A549 (cell line): Measurements from ENCODE around the gene PLCH1. TPM values are rescaled to one million over a fixed set of nuclear protein-coding genes. Genes with fewer than 3 reads are reported as not detected.

ENCODE experiments used
- ATAC-seq, 2 experiments: fragments of 200-7000 bp in 1 of 2; fragments of >200 bp in 1 of 2; cut with Nextera tagmentation in 1 of 2; cut with Tn5 transposase in 1 of 2; 3 replicates each; pipeline versions ENCODE4 v1.8.0 to v1.9.1; 2018 to 2020; ENCODE audit warnings: mild to moderate bottlenecking in 1 of 2, moderate library complexity in 1 of 2
- CTCF ChIA-PET: fragments of 300-600 bp; sonication (Branson Sonifier 250); formaldehyde crosslinking; extraction: SDS; loops from one replicate; lab custom pipeline; 2021; ENCODE audit warnings: antibody characterized with exemption, inconsistent platforms; lab: Yijun Ruan, JAX
- POLR2A ChIA-PET: fragments of 350-600 bp; formaldehyde crosslinking; extraction: SDS; loops from one replicate; lab custom pipeline; 2021; ENCODE audit warnings: antibody characterized with exemption, inconsistent platforms; lab: Yijun Ruan, JAX
- DNase-seq, 2 experiments: peaks; one replicate each; pipeline versions ENCODE4 v3.0.0 to v3.0.0-alpha.2; 2011 to 2016; ENCODE audit warnings: low read depth in 1 of 2, low spot score in 1 of 2
- FAIRE-seq: peaks from 2 replicates; lab custom pipeline; 2011; peaks lifted over from hg19 to GRCh38; lab: Jason Lieb, UNC
- H3K27ac ChIP-seq, 2 experiments: fragments of >200 bp; sonication (Bioruptor Twin); formaldehyde crosslinking; 3 replicates each; pipeline ENCODE4 v1.5.1; 2016 to 2017
- H3K4me1 ChIP-seq: fragments of >200 bp; sonication (Bioruptor Twin); formaldehyde crosslinking; 3 replicates; pipeline ENCODE4 v1.6.1; 2016
- H3K4me2 ChIP-seq: fragments of >200 bp; sonication (Bioruptor Twin); formaldehyde crosslinking; 3 replicates; pipeline ENCODE4 v1.6.1; 2016
- H3K4me3 ChIP-seq: fragments of >200 bp; sonication (Bioruptor Twin); formaldehyde crosslinking; 3 replicates; pipeline ENCODE4 v1.5.1; 2016
- H3K9me3 ChIP-seq: fragments of >200 bp; sonication (Bioruptor Twin); formaldehyde crosslinking; 3 replicates; pipeline ENCODE4 v1.6.1; 2016
- ATOH8 ChIP-seq: fragments of 250-450 bp; sonication (Bioruptor Pico); IDR thresholded peaks from 2 replicates; pipeline ENCODE4 v1.5.0; 2020; ENCODE audit warnings: low read depth, mild to moderate bottlenecking, moderate library complexity
- BCL3 ChIP-seq: fragments of >200 bp; sonication (Bioruptor Twin); formaldehyde crosslinking; IDR thresholded peaks from 3 replicates; pipeline ENCODE4 v1.6.1; 2016
- CEBPB ChIP-seq, 2 experiments: fragments of >200 bp in 1 of 2; sonication (Bioruptor Twin) in 1 of 2; formaldehyde crosslinking in 1 of 2; IDR thresholded peaks; 2 replicates each; pipeline ENCODE4 v1.6.1; 2012 to 2016
- CTCF ChIP-seq: fragments of >200 bp; sonication (Bioruptor Twin); formaldehyde crosslinking; IDR thresholded peaks from 3 replicates; pipeline ENCODE4 v1.5.1; 2016
- ESRRA ChIP-seq: fragments of 150-350 bp; IDR thresholded peaks from 2 replicates; pipeline ENCODE4 v1.6.1; 2014; ENCODE audit warnings: mild to moderate bottlenecking, low read length, borderline replicate concordance
- FOSB ChIP-seq: fragments of 250-450 bp; sonication (Bioruptor Pico); IDR thresholded peaks from 2 replicates; pipeline ENCODE4 v1.5.0; 2020; ENCODE audit warnings: mild to moderate bottlenecking, moderate library complexity
- HDAC2 ChIP-seq: fragments of 200-600 bp; sonication (generic); IDR thresholded peaks from 2 replicates; pipeline ENCODE4 v1.6.1; 2016
- HMGXB4 ChIP-seq: fragments of 250-450 bp; sonication (Bioruptor Pico); IDR thresholded peaks from 2 replicates; pipeline ENCODE4 v1.5.0; 2021; ENCODE audit warnings: mild to moderate bottlenecking, moderate library complexity, borderline replicate concordance
- HOXA7 ChIP-seq: fragments of 250-450 bp; sonication (Bioruptor Pico); IDR thresholded peaks from 2 replicates; pipeline ENCODE4 v1.5.0; 2020; ENCODE audit warnings: mild to moderate bottlenecking, moderate library complexity
- HOXB5 ChIP-seq: fragments of 250-450 bp; sonication (Bioruptor Pico); IDR thresholded peaks from 2 replicates; pipeline ENCODE4 v1.5.0; 2020; ENCODE audit warnings: mild to moderate bottlenecking, moderate library complexity
- PBX3 ChIP-seq: IDR thresholded peaks from 2 replicates; pipeline ENCODE4 v1.6.1; 2012
- POLR2AphosphoS2 ChIP-seq: conservative IDR thresholded peaks from 2 replicates; pipeline ENCODE4 v1.6.1; 2012; ENCODE audit warnings: low read length, improper control_type of control experiment, inconsistent platforms
- RAD21 ChIP-seq, 2 experiments: fragments of >200 bp in 1 of 2; sonication (Bioruptor Twin) in 1 of 2; formaldehyde crosslinking in 1 of 2; IDR thresholded peaks in 1 of 2; conservative IDR thresholded peaks in 1 of 2; 2 replicates in 1 of 2; 3 replicates in 1 of 2; pipeline ENCODE4 v1.6.1; 2012 to 2018; ENCODE audit warnings: inconsistent platforms in 1 of 2
- RCOR1 ChIP-seq: fragments of 150-350 bp; IDR thresholded peaks from 2 replicates; pipeline ENCODE4 v1.6.1; 2014; ENCODE audit warnings: antibody characterized with exemption, low read length, low read depth
- REST ChIP-seq: fragments of 200-600 bp; sonication (generic); IDR thresholded peaks from 2 replicates; pipeline ENCODE4 v1.6.1; 2016; ENCODE audit warnings: antibody characterized with exemption, mild to moderate bottlenecking, moderate library complexity
- RFX5 ChIP-seq: fragments of 450-650 bp; IDR thresholded peaks from 2 replicates; pipeline ENCODE4 v1.7.1; 2014; ENCODE audit warnings: antibody characterized with exemption, mild to moderate bottlenecking, moderate library complexity
- RNF2 ChIP-seq: fragments of 200-600 bp; sonication (generic); IDR thresholded peaks from 2 replicates; pipeline ENCODE4 v1.6.1; 2016; ENCODE audit warnings: low read depth, mild to moderate bottlenecking, antibody characterized with exemption, moderate library complexity, borderline replicate concordance
- TFCP2L1 ChIP-seq: fragments of 250-450 bp; sonication (Bioruptor Pico); IDR thresholded peaks from 2 replicates; pipeline ENCODE4 v1.5.0; 2021; ENCODE audit warnings: mild to moderate bottlenecking
- TP53 ChIP-seq: fragments of 250-450 bp; sonication (Bioruptor Pico); IDR thresholded peaks from 2 replicates; pipeline ENCODE4 v1.5.0; 2021; ENCODE audit warnings: mild to moderate bottlenecking, moderate library complexity
- USF2 ChIP-seq: fragments of 450-650 bp; IDR thresholded peaks from 2 replicates; pipeline ENCODE4 v1.6.1; 2014; ENCODE audit warnings: antibody characterized with exemption
- WGBS: methylation state at CpG from one replicate; pipeline ENCODE4 v1.1.6; 2017; ENCODE audit errors: missing lambda C conversion rate; 5-methylcytosine and 5-hydroxymethylcytosine counted together
- polyA plus RNA-seq, 4 experiments: library from polyadenylated mRNA; depleted of rRNA in 3 of 4; stranded (reverse); fragments of >200 nt; fragmentation: RNase III in 1 of 4; extraction: RNeasy Plus Mini Kit Qiagen cat#74134 plus additional on column Dnase treatment in 1 of 4; gene quantifications; 2 replicates in 3 of 4; 3 replicates in 1 of 4; pipeline ENCODE4 v1.2.3, GENCODE V29; 2011 to 2017

PLCH1 gene
- polyA plus RNA-seq, 2 of the 4 experiments (the other 2 are of a cell fraction): 2.1 to 11.1 TPM

GRCh38 chr3:155736381-155736780 lies 8.5 kb downstream of the PLCH1 start:
- TF ChIP-seq TFCP2L1 (CRISPR knock-in tag) (no peak), ATOH8 (CRISPR knock-in tag) (no peak), HMGXB4 (no peak), TP53 (no peak), BCL3 (no peak)
- FAIRE-seq: no peak
- DNase-seq: no peak
- peak overlapping the region; percentile 80 for H3K4me2 ChIP-seq
- H3K9me3 ChIP-seq: no peaks in the 10 kb centered on the region
- ChIA-PET POLR2A (interaction anchor here (1.0 kb wide), 1 partner anchor 70 kb away, joined by 4 read pairs; the partner anchor contains the start of gene C3orf33), CTCF (interaction anchor here (0.7 to 3.1 kb wide), 4 partner anchors 35 to 123 kb away, joined by 3 to 13 read pairs (median 4); partner anchors contain the start of gene C3orf33)
- peaks cover 19% of the 10 kb centered on the region for H3K4me1 ChIP-seq
- no peak for ATAC-seq
- 30% methylated on average over 4 of the region's 4 CpGs for WGBS
- peak overlapping the region; percentile 75 to 81 for H3K27ac ChIP-seq
- H3K4me3 ChIP-seq: peak overlapping the region; percentile 34; the same call in 2 of the 3 replicates

GRCh38 chr3:155730843-155731242 lies 14.0 kb downstream of the PLCH1 start:
- no peak overlapping the region for H3K27ac ChIP-seq
- POLR2A ChIA-PET: no interaction called here
- WGBS: 79% methylated on average over 2 of the region's 2 CpGs
- no peak for DNase-seq
- H3K4me2 ChIP-seq: no peak overlapping the region
- no peak overlapping the region for H3K4me3 ChIP-seq
- no peaks in the 10 kb centered on the region for H3K9me3 ChIP-seq
- CTCF ChIA-PET: interaction anchor here (1.4 kb wide), 1 partner anchor 15 kb away, joined by 4 read pairs; no protein-coding TSS in a partner anchor
- H3K4me1 ChIP-seq: no peaks in the 10 kb centered on the region
- ATAC-seq: no peak
- FAIRE-seq: no peak
- TF ChIP-seq POLR2AphosphoS2 (no peak), RAD21 (conservative IDR thresholded peaks at IDR 0.05 in 1 of 2, IDR thresholded peaks at IDR 0.05 in 1 of 2) (no peak), PBX3 (no peak), FOSB (no peak), RFX5 (no peak), USF2 (no peak), CEBPB (IDR thresholded peaks at IDR 0.05) (no peak), CTCF (no peak), RNF2 (no peak), HOXA7 (CRISPR knock-in tag) (no peak), HOXB5 (CRISPR knock-in tag) (no peak), ESRRA (no peak), REST (no peak), ATOH8 (CRISPR knock-in tag) (no peak), RCOR1 (no peak), HDAC2 (no peak), HMGXB4 (no peak)
